AG04449 (cell line): ENCODE data around the gene NBEA.

ENCODE experiments used
- CTCF ChIA-PET: fragments of 350-600 bp; formaldehyde crosslinking; extraction: SDS; loops from one replicate; lab custom pipeline; 2021; ENCODE audit warnings: antibody characterized with exemption; lab: Yijun Ruan, JAX
- POLR2A ChIA-PET: fragments of 400-600, 350-600 bp; formaldehyde crosslinking; extraction: SDS; loops from one replicate; lab custom pipeline; 2020; ENCODE audit warnings: antibody characterized with exemption, inconsistent platforms; lab: Yijun Ruan, JAX
- DNase-seq: peaks from one replicate; pipeline ENCODE4 v3.0.0-alpha.2; 2010; ENCODE audit warnings: low read depth, low spot score
- H3K4me3 ChIP-seq: 2 replicates; pipeline ENCODE4 v1.5.1; 2011; ENCODE audit warnings: low read depth, mild to moderate bottlenecking, control low read depth, low read length
- CTCF ChIP-seq: IDR thresholded peaks from one replicate; pipeline ENCODE4 v1.5.1; 2011; ENCODE audit warnings: mild to moderate bottlenecking, moderate library complexity, low read length, control low read depth, inconsistent platforms; ENCODE audit not compliant: insufficient read depth; ENCODE audit errors: missing control alignments

Gene NBEA

GRCh38 chr13:35198613-35199200 is 256.6 kb downstream of the NBEA start:
- no peak for DNase-seq
- TF ChIP-seq CTCF = no peak
- CTCF ChIA-PET = interaction anchor here (1.1 kb wide), 1 partner anchor 756 kb away, joined by 4 read pairs; no protein-coding TSS in a partner anchor
- POLR2A ChIA-PET = no interaction called here
- H3K4me3 ChIP-seq = no peak overlapping the region

GRCh38 chr13:35208587-35208986 is 266.5 kb downstream of the NBEA start:
- H3K4me3 ChIP-seq = no peak overlapping the region
- no peak for TF ChIP-seq CTCF
- POLR2A ChIA-PET = no interaction called here
- CTCF ChIA-PET = interaction anchor here (1.7 to 2.9 kb wide), 2 partner anchors 609 to 612 kb away, joined by 5 to 17 read pairs; no protein-coding TSS in a partner anchor
- no peak for DNase-seq

- ChIA-PET POLR2A (no interaction called here), CTCF (interaction anchor here (0.9 to 2.9 kb wide), 8 partner anchors 512 to 753 kb away, joined by 3 to 21 read pairs (median 4); no protein-coding TSS in a partner anchor)
- no peak overlapping the region for H3K4me3 ChIP-seq
- TF ChIP-seq CTCF = no peak
- DNase-seq = no peak
Observed at GRCh38 chr13:35210261-35210660, 268.2 kb downstream of the NBEA start.

- no peak for TF ChIP-seq CTCF
- DNase-seq = no peak
- H3K4me3 ChIP-seq = no peak overlapping the region
- ChIA-PET CTCF (interaction anchor here (0.7 to 1.6 kb wide), 2 partner anchors 436 to 607 kb away, joined by 4 to 5 read pairs; no protein-coding TSS in a partner anchor), POLR2A (no interaction called here)
Observed at GRCh38 chr13:35211949-35212348, 269.9 kb downstream of the NBEA start.

GRCh38 chr13:35213911-35214310 is 271.8 kb downstream of the NBEA start:
- H3K4me3 ChIP-seq = no peak overlapping the region
- ChIA-PET CTCF (no interaction called here), POLR2A (no interaction called here)
- TF ChIP-seq CTCF = no peak
- DNase-seq = no peak

GRCh38 chr13:35216131-35216530 is 274.1 kb downstream of the NBEA start:
- CTCF ChIA-PET = no interaction called here
- no peak for TF ChIP-seq CTCF
- no peak for DNase-seq
- no peak overlapping the region for H3K4me3 ChIP-seq
- POLR2A ChIA-PET = interaction anchor here (0.5 kb wide), 1 partner anchor 988 kb away, joined by 3 read pairs; no protein-coding TSS in a partner anchor
